A673 (cell line): ENCODE data around the gene SP7. TPM values are rescaled to one million over a fixed set of nuclear protein-coding genes. Genes with fewer than 3 reads are reported as not detected.

Experiments
- BruUV-seq: library from RNA; stranded (reverse); fragments of 400-500 nt; replicated peaks from 2 replicates; lab custom pipeline; 2021; lab: Mats Ljungman, UMichigan
- CTCF ChIA-PET: fragments of 300-600 bp; sonication (Branson Sonifier 250); formaldehyde crosslinking; loops from one replicate; lab custom pipeline; 2022; ENCODE audit warnings: antibody characterized with exemption; lab: Charles Lee
- POLR2A ChIA-PET: fragments of 300-600 bp; sonication (Branson Sonifier 250); formaldehyde crosslinking; loops from one replicate; lab custom pipeline; 2022; ENCODE audit warnings: antibody characterized with exemption; ENCODE audit not compliant: low non-redundant PET; lab: Charles Lee
- DNase-seq: peaks from one replicate; pipeline ENCODE4 v3.0.0-alpha.2; 2015; ENCODE audit warnings: low spot score
- H3K27ac ChIP-seq: fragments of 200-600 bp; sonication (generic); 2 replicates; pipeline ENCODE4 v1.5.1; 2016; ENCODE audit warnings: mixed run types, low read depth, mild to moderate bottlenecking, mixed read lengths, antibody characterized with exemption, low read length; ENCODE audit not compliant: poor library complexity, severe bottlenecking
- H3K27me3 ChIP-seq: fragments of 200-600 bp; sonication (generic); replicated peaks from 2 replicates; pipeline ENCODE4 v1.6.1; 2017; ENCODE audit warnings: mixed run types, low read depth, mild to moderate bottlenecking, mixed read lengths, antibody characterized with exemption, low read length; ENCODE audit not compliant: insufficient read depth, poor library complexity
- H3K36me3 ChIP-seq: fragments of 200-600 bp; sonication (generic); 2 replicates; pipeline ENCODE4 v1.6.1; 2016; ENCODE audit warnings: mixed run types, mild to moderate bottlenecking, mixed read lengths, antibody characterized with exemption, low read length; ENCODE audit not compliant: insufficient read depth, poor library complexity, severe bottlenecking
- H3K4me1 ChIP-seq: fragments of 200-600 bp; sonication (generic); 2 replicates; pipeline ENCODE4 v1.6.1; 2017; ENCODE audit warnings: mixed run types, mild to moderate bottlenecking, mixed read lengths, antibody characterized with exemption, low read length; ENCODE audit not compliant: insufficient read depth, poor library complexity, severe bottlenecking
- H3K4me3 ChIP-seq: fragments of 200-600 bp; sonication (generic); 2 replicates; pipeline ENCODE4 v1.5.1; 2016; ENCODE audit warnings: low read depth, mixed run types, mild to moderate bottlenecking, mixed read lengths, low read length; ENCODE audit not compliant: poor library complexity, severe bottlenecking
- H3K9me3 ChIP-seq: fragments of 200-600 bp; sonication (generic); 2 replicates; pipeline ENCODE4 v1.6.1; 2016; ENCODE audit warnings: mixed run types, low read depth, mild to moderate bottlenecking, mixed read lengths, antibody characterized with exemption, low read length; ENCODE audit not compliant: poor library complexity, severe bottlenecking
- EZH2 ChIP-seq: fragments of 200-600 bp; sonication (generic); IDR thresholded peaks from 2 replicates; pipeline ENCODE4 v1.6.1; 2017; ENCODE audit warnings: borderline replicate concordance, low read depth, mild to moderate bottlenecking, mixed read lengths, antibody characterized with exemption, low read length; ENCODE audit not compliant: poor library complexity, severe bottlenecking
- intact Hi-C: fragments of 100-400 bp; cut with micrococcal nuclease; formaldehyde crosslinking; loops from one replicate; pipeline ENCODE4 v1.10.0; 2022; ENCODE audit not compliant: unreplicated experiment
- total RNA-seq: library from RNA; stranded (reverse); gene quantifications from 2 replicates; pipeline ENCODE4 v1.2.3, GENCODE V29; 2021
- TF ChIP-seq, protein P1 (sequence below): fragments of 300-800, 200-600 bp; sonication (generic); conservative IDR thresholded peaks from 2 replicates; pipeline ENCODE4 v1.5.1; 2017; ENCODE audit warnings: low read depth, mild to moderate bottlenecking, antibody characterized with exemption, low read length, moderate library complexity, mixed read lengths

The SP7 gene
- total RNA-seq, 1 experiment from 2014 or later, result not detected

- no peak overlapping the region for H3K27ac ChIP-seq
- no peaks in the 10 kb centered on the region for H3K36me3 ChIP-seq
- ChIA-PET CTCF (no interaction called here), POLR2A (no interaction called here)
- intact Hi-C loops, result no loop called here
- DNase-seq, result no peak
- H3K9me3 ChIP-seq, result no peaks in the 10 kb centered on the region
- H3K27me3 ChIP-seq, result no peaks in the 10 kb centered on the region
- TF ChIP-seq, protein P1, sequence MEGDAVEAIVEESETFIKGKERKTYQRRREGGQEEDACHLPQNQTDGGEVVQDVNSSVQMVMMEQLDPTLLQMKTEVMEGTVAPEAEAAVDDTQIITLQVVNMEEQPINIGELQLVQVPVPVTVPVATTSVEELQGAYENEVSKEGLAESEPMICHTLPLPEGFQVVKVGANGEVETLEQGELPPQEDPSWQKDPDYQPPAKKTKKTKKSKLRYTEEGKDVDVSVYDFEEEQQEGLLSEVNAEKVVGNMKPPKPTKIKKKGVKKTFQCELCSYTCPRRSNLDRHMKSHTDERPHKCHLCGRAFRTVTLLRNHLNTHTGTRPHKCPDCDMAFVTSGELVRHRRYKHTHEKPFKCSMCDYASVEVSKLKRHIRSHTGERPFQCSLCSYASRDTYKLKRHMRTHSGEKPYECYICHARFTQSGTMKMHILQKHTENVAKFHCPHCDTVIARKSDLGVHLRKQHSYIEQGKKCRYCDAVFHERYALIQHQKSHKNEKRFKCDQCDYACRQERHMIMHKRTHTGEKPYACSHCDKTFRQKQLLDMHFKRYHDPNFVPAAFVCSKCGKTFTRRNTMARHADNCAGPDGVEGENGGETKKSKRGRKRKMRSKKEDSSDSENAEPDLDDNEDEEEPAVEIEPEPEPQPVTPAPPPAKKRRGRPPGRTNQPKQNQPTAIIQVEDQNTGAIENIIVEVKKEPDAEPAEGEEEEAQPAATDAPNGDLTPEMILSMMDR, result no peak
- no peak for TF ChIP-seq EZH2
- no TSS peak for BruUV-seq
- H3K4me1 ChIP-seq, result no peaks in the 10 kb centered on the region
- no peak overlapping the region for H3K4me3 ChIP-seq
Measured at GRCh38 chr12:53358836-53359419, 22.8 kb upstream of the SP7 start.

DNA sequence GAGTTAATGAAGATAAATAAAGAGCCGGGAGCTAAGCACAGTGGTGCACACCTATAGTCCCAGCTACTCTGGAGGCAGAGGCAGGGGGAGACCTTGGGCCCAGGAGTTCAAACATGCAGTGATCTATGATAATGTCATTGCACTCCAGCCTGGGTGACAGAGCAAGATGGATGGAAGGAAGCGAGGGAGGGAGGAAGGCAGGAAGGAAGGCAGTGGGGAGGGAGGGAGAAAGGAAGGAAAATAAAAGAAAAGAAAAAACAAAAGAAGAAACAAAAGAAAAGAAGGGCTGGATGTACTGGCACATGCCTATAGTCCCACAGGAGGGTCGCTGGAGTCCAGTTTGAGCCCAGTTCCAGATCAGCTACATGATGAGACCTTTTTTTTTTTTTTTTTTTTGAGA, 19.0 kb upstream of the SP7 start:
- ChIA-PET CTCF (interaction anchor here (0.7 kb wide), 2 partner anchors 32 to 34 kb away, joined by 3 to 11 read pairs; partner anchors contain the start of gene AAAS), POLR2A (interaction anchor here (0.6 kb wide), 1 partner anchor 10 kb away, joined by 5 read pairs; no protein-coding TSS in a partner anchor)
- no TSS peak for BruUV-seq
- no peak overlapping the region for H3K4me3 ChIP-seq
- H3K4me1 ChIP-seq, result no peaks in the 10 kb centered on the region
- intact Hi-C loops, result no loop called here
- H3K9me3 ChIP-seq, result no peaks in the 10 kb centered on the region
- H3K27ac ChIP-seq, result no peak overlapping the region
- no peaks in the 10 kb centered on the region for H3K27me3 ChIP-seq
- DNase-seq, result no peak
- TF ChIP-seq EZH2, result no peak
- TF ChIP-seq, protein P1, result no peak
- H3K36me3 ChIP-seq, result no peaks in the 10 kb centered on the region

DNA sequence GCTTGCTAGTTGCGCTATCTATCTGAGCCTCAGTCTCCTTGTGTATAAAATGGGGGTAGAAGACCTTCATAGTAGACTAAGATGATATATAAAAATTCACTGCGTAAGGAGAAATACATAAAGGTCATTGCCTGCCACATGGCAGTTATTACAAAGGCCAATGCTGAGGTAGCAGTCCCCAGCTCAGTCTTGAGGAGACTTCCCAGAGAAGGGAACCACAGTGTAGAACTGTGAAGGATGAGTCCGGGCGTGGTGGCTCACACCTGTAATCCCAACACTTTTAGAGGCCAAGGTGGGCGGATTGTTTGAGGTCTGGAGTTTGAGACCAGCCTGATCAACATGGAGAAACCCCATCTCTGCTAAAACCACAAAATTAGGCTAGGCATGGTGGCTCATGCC, 17.1 kb upstream of the SP7 start:
- TF ChIP-seq, protein P1, result no peak
- TF ChIP-seq EZH2, result no peak
- no peak overlapping the region for H3K4me3 ChIP-seq
- H3K4me1 ChIP-seq, result no peaks in the 10 kb centered on the region
- intact Hi-C loops, result loop anchor here (2.0 kb wide), 1 partner anchor 156 kb away; no protein-coding TSS in a partner anchor
- CTCF ChIA-PET, result interaction anchor here (2.7 kb wide), 1 partner anchor 68 kb away, joined by 52 read pairs; no protein-coding TSS in a partner anchor
- no peak overlapping the region for H3K27ac ChIP-seq
- H3K27me3 ChIP-seq, result no peaks in the 10 kb centered on the region
- H3K36me3 ChIP-seq, result no peaks in the 10 kb centered on the region
- DNase-seq, result no peak
- BruUV-seq, result no TSS peak
- no peaks in the 10 kb centered on the region for H3K9me3 ChIP-seq
- POLR2A ChIA-PET, result no interaction called here
